ENCODE data around the gene ARMH3.

Gene ARMH3

DNA sequence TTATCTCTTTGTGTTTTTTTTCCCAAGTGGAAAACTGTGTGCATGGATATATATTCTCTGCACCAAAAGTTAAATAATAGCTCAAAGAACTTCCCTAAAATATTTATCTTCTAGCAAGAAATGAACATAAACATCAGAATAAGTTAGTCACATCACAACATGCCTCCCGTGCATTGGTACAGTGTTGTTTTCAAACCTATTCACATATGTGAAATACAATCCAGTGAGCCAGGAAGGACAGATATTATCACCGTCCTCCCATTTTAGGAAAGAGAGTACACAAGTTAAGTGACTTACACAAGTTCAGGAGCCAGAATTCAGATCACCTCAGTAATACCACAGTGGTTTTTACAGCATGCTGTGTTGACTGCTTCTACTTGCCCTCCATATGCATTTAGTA, 22.2 kb downstream of the ARMH3 start:
- peaks cover 0 to 30% (median 20%) of the 10 kb centered on the region in 11 experiments; a peak in 17 of 22 replicates for H3K9me3 ChIP-seq (replicated peaks in 1 of 11)
- no peaks in the 10 kb centered on the region for H3K27me3 ChIP-seq
- no peak overlapping the region for H3K4me3 ChIP-seq
- H3K9ac ChIP-seq: no peak overlapping the region
- H3K36me3 ChIP-seq: peaks cover 89 to 100% (median 95%) of the 10 kb centered on the region in 11 experiments
- TF ChIP-seq Cebpa-rat (IDR thresholded peaks at IDR 0.05): no peak
- H4K20me1 ChIP-seq: peaks cover 0 to 11% (median 0%) of the 10 kb centered on the region in 11 experiments; a peak in 7 of 22 replicates
- H3K4me1 ChIP-seq: 0 out of 20 replicates have a peak, but pooled peaks cover 0 to 5% (median 0%) of the 10 kb centered on the region in 10 experiments
- H3K27ac ChIP-seq: no peak overlapping the region
- H3K4me2 ChIP-seq: no peak overlapping the region

DNA sequence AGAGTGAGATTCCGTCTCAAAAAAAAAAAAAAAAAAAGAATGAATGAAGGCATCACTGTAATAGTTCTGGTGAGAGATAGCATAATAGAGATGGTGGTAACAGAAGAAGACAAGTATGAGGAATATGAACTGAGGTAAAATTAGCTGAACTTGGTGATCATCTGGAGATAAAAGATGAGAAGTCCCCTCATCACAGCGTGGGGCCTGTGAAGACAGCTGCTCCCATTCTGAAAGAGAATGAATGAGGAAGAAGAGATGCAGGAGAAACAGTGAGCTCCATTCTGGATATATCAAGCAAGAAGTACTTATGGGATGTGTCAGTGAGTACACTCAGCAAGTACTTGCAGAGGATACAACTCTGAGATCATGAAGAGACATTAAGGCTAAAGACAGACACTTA, 28.7 kb downstream of the ARMH3 start:
- Histone ChIP-seq H3K27ac (no peak overlapping the region), H3K4me2 (no peak overlapping the region), H3K9me3 (replicated peaks in 1 of 11) (no peaks in the 10 kb centered on the region), H4K20me1 (peaks cover 0 to 9% (median 0%) of the 10 kb centered on the region in 11 experiments; a peak in 1 of 22 replicates), H3K9ac (no peak overlapping the region), H3K27me3 (no peaks in the 10 kb centered on the region), H3K36me3 (peaks cover 84 to 100% (median 92%) of the 10 kb centered on the region in 11 experiments), H3K4me1 (peaks cover 0 to 46% (median 5%) of the 10 kb centered on the region in 10 experiments; a peak in 9 of 20 replicates), H3K4me3 (no peak overlapping the region)
- TF ChIP-seq Cebpa-rat (IDR thresholded peaks at IDR 0.05): no peak

DNA sequence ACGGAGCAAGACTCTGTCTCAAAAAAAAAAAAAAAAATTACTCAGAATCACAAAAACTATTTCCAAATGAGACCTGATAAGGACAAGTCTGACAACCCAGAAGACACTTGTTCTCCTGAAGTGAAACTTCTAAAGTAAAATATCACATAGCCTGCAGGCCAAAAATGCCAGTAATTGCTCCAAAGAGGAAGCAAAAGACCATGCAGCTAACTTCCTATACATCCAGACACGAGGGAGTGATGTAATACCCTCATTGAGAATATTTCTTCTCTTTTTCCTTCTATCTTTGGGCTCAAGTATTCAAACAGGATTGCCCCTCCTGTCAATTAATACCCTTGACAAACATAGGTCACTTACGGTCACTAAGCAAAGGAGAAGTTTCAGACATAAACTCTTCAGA, 31.2 kb downstream of the ARMH3 start:
- H3K9ac ChIP-seq: peak overlapping the region in 4 of 11 experiments; percentile 22 to 58 (median 35); a peak in 5 of 22 replicates
- peaks cover 0 to 42% (median 5%) of the 10 kb centered on the region in 10 experiments; a peak in 9 of 20 replicates for H3K4me1 ChIP-seq
- H3K4me3 ChIP-seq: no peak overlapping the region
- H3K27me3 ChIP-seq: no peaks in the 10 kb centered on the region
- H3K9me3 ChIP-seq (replicated peaks in 1 of 11): peaks cover 0 to 15% (median 9%) of the 10 kb centered on the region in 11 experiments; a peak in 14 of 22 replicates
- H3K4me2 ChIP-seq: peak overlapping the region in 4 of 11 experiments; percentile 19 to 71 (median 48); a peak in 7 of 22 replicates
- TF ChIP-seq Cebpa-rat (IDR thresholded peaks at IDR 0.05): no peak
- H3K27ac ChIP-seq: peak overlapping the region in 5 of 11 experiments; percentile 43 to 70 (median 58); a peak in 9 of 22 replicates
- H3K36me3 ChIP-seq: peaks cover 84 to 100% (median 92%) of the 10 kb centered on the region in 11 experiments
- peaks cover 0 to 4% (median 0%) of the 10 kb centered on the region in 11 experiments; a peak in 1 of 22 replicates for H4K20me1 ChIP-seq

DNA sequence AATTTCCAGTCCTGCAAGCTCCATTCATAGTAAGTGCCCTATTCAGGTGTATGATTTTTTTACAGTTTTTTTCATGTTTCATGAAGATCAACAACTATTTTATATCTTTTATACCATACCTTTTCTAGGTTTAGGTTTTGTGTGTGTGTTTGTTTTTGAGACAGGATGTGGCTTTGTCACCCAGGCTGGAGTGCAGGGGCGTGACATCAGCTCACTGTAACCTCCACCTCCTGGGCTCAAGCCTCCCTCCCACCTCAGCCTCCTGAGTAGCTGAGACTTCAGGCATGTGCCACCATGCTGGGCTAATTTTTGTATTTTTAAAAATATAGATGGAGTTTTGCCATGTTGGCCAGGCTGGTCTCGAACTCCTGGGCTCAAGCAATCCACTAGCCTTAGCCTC, 35.0 kb downstream of the ARMH3 start:
- Histone ChIP-seq H3K27ac (no peak overlapping the region), H3K36me3 (peaks cover 83 to 99% (median 90%) of the 10 kb centered on the region in 11 experiments), H3K4me1 (peaks cover 0 to 27% (median 5%) of the 10 kb centered on the region in 10 experiments; a peak in 9 of 20 replicates), H3K27me3 (no peaks in the 10 kb centered on the region), H4K20me1 (peaks cover 0 to 5% (median 0%) of the 10 kb centered on the region in 11 experiments; a peak in 1 of 22 replicates), H3K4me2 (no peak overlapping the region), H3K9me3 (replicated peaks in 1 of 11) (peaks cover 0 to 15% (median 9%) of the 10 kb centered on the region in 11 experiments; a peak in 14 of 22 replicates), H3K9ac (no peak overlapping the region), H3K4me3 (no peak overlapping the region)
- TF ChIP-seq Cebpa-rat (IDR thresholded peaks at IDR 0.05): no peak

DNA sequence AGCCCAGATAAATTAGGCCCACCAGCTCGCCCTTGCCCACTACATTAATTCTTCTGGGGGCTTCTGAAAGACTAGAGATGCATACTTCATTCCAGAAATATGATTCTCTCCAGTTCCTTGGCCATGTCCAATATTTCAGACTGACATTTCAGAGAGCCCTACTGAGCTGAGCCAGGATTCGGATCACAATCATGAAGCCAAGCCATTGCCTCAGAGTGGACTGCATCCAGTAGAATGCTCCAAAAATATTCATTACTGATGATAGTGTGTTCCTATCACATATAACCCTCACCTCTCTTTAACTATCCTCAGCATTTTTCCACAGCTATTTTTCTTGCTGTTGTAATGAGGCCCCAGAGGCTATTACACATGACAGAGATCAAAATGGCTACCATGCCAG, 38.7 kb downstream of the ARMH3 start:
- no peak for TF ChIP-seq Cebpa-rat (IDR thresholded peaks at IDR 0.05)
- H3K4me1 ChIP-seq: peaks cover 0 to 5% (median 0%) of the 10 kb centered on the region in 10 experiments; a peak in 4 of 20 replicates
- no peak overlapping the region for H3K4me3 ChIP-seq
- peaks cover 0 to 15% (median 9%) of the 10 kb centered on the region in 11 experiments; a peak in 14 of 22 replicates for H3K9me3 ChIP-seq (replicated peaks in 1 of 11)
- H3K27ac ChIP-seq: no peak overlapping the region
- H3K27me3 ChIP-seq: no peaks in the 10 kb centered on the region
- H3K9ac ChIP-seq: no peak overlapping the region
- no peak overlapping the region for H3K4me2 ChIP-seq
- H4K20me1 ChIP-seq: peaks cover 0 to 24% (median 0%) of the 10 kb centered on the region in 11 experiments; a peak in 4 of 22 replicates
- H3K36me3 ChIP-seq: peaks cover 86 to 100% (median 93%) of the 10 kb centered on the region in 11 experiments

DNA sequence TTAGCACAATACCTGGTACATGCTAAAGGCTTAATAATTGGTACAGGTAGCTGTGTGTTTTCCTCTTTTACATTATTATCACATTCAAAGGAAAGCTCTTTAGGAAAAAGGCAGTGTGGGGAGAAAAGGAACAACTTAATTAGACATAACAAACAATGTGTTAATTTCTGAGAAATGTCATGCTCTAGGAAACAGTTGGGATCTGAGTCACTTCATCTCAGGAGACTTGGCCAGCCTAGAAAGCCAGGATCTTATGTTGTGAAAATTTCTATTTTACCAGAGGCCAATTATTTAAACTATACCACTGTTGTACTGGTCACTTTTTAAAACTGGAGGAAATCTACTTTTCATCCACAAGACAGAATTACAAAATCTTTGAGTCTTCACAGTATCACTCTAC, 39.6 kb downstream of the ARMH3 start:
- Histone ChIP-seq H3K9ac (no peak overlapping the region), H3K27me3 (no peaks in the 10 kb centered on the region), H3K4me3 (no peak overlapping the region), H3K36me3 (peaks cover 84 to 100% (median 92%) of the 10 kb centered on the region in 11 experiments), H3K4me1 (peaks cover 0 to 14% (median 0%) of the 10 kb centered on the region in 10 experiments; a peak in 6 of 20 replicates), H3K27ac (no peak overlapping the region), H3K9me3 (replicated peaks in 1 of 11) (peaks cover 0 to 9% (median 6%) of the 10 kb centered on the region in 11 experiments; a peak in 13 of 22 replicates), H3K4me2 (no peak overlapping the region), H4K20me1 (peaks cover 0 to 33% (median 0%) of the 10 kb centered on the region in 11 experiments; a peak in 5 of 22 replicates)
- TF ChIP-seq Cebpa-rat (IDR thresholded peaks at IDR 0.05): no peak

DNA sequence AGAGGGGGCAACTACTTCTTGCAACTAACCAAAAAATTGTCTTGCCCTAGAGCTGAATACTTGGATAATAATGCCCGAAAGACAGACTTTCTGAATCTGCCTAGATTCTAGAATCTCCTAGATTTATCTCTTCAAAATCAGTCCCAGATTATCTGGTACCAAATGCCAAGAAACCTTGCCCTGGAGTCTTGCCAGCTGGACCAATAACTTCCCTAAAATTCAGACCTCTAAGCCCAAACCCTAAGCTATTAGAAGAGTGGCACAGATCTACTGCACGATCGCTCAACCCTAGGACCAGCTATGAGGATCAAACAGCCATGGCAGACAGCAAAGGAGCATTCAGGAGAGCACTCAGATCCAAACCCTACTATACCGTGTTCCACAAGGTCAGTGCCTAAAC, 45.0 kb downstream of the ARMH3 start:
- H3K9ac ChIP-seq: peak overlapping the region in 2 of 11 experiments; percentile 8 to 9; a peak in 2 of 22 replicates

DNA sequence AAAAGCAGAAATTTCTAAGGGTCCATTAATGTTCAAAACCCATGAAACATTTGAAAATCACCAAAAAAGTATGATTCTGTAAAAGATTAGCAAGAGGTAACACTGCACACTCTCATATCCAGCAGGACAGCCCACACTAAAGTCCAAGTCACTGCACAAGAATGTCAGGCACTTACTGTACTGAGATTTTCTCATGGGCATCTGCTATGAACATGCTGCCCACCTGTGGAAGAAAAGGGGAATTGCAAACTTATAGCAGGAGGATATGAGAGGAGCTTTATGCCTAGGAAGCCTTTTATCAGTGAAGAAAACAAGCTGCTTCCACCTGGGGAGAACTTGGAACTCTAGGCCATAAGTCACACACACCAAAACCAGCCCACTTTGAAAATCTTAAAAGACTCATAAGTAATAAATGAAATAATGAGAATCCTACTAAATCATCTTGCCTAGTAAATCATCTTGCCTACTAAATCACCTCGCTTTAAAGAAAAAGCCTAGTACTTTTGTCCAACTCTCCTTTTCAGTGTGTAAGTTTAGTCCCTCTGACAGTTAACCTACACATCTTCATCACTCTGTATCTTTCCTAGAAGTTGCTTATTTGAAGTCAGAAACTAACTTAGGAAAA, 46.1 kb downstream of the ARMH3 start:
- Histone ChIP-seq H3K4me1 (peaks cover 0 to 57% (median 0%) of the 10 kb centered on the region in 10 experiments; a peak in 6 of 20 replicates), H3K27ac (no peak overlapping the region), H3K27me3 (no peaks in the 10 kb centered on the region), H3K4me3 (no peak overlapping the region), H3K36me3 (peaks cover 63 to 94% (median 74%) of the 10 kb centered on the region in 11 experiments), H3K9ac (0 out of 22 replicates have a peak overlapping the region, but pooled peaks of 2 of the 11 experiments have one; percentile 8 to 9), H4K20me1 (peaks cover 0 to 85% (median 12%) of the 10 kb centered on the region in 11 experiments; a peak in 10 of 22 replicates), H3K4me2 (peak overlapping the region in 2 of 11 experiments; percentile 60 to 64; a peak in 3 of 22 replicates), H3K9me3 (replicated peaks in 1 of 11) (no peaks in the 10 kb centered on the region)
- TF ChIP-seq Cebpa-rat (IDR thresholded peaks at IDR 0.05): no peak

More for the DNA sequence above, 45.0 kb downstream of the ARMH3 start:
- Histone ChIP-seq H3K27ac (0 out of 22 replicates have a peak overlapping the region, but pooled peaks of 1 of the 11 experiments have one; percentile 20), H4K20me1 (peaks cover 0 to 78% (median 12%) of the 10 kb centered on the region in 11 experiments; a peak in 10 of 22 replicates), H3K36me3 (peaks cover 57 to 94% (median 69%) of the 10 kb centered on the region in 11 experiments), H3K4me2 (peak overlapping the region in 3 of 11 experiments; percentile 2 to 64 (median 60); a peak in 5 of 22 replicates), H3K27me3 (no peaks in the 10 kb centered on the region), H3K9me3 (replicated peaks in 1 of 11) (no peaks in the 10 kb centered on the region), H3K4me1 (peaks cover 0 to 52% (median 0%) of the 10 kb centered on the region in 10 experiments; a peak in 6 of 20 replicates), H3K4me3 (no peak overlapping the region)
- no peak for TF ChIP-seq Cebpa-rat (IDR thresholded peaks at IDR 0.05)

All from BLaER1 treated with 17β-estradiol and CSF1 and Interleukin-3, amounts not matched to agents 10 nM and 100 nM (cell line).